ENCODE measurements around the gene BTG2. TPM values are rescaled to one million over a fixed set of nuclear protein-coding genes. Genes with fewer than 3 reads are reported as not detected.
A peak's percentile ranks its signal among the peaks of the same experiment; 100 is the strongest.

BTG2 gene
- total RNA-seq, 1 experiment from 2014 or later = 4.7 TPM

GRCh38 chr1:203274603-203275381 is 30.5 kb upstream of the BTG2 start:
- in situ Hi-C loops (cut with HindIII; ENCODE audit: low pct_unique_long_range_greater_than_20kb, low sequenced_read_pairs) = no loop called here

GRCh38 chr1:203275656-203276272 is 29.6 kb upstream of the BTG2 start:
- in situ Hi-C loops (cut with HindIII; ENCODE audit: low pct_unique_long_range_greater_than_20kb, low sequenced_read_pairs) = no loop called here
- no peak for DNase-seq (ENCODE audit: low read depth, low spot score)

More at GRCh38 chr1:203274603-203275381, 30.5 kb upstream of the BTG2 start:
- DNase-seq (ENCODE audit: low read depth, low spot score) = no peak

- in situ Hi-C loops (cut with HindIII; ENCODE audit: low pct_unique_long_range_greater_than_20kb, low sequenced_read_pairs) = no loop called here
- no peak for DNase-seq (ENCODE audit: low read depth, low spot score)
Measured at GRCh38 chr1:203276408-203276807, 28.9 kb upstream of the BTG2 start.

- in situ Hi-C loops (cut with HindIII; ENCODE audit: low pct_unique_long_range_greater_than_20kb, low sequenced_read_pairs) = no loop called here
- no peak for DNase-seq (ENCODE audit: low read depth, low spot score)
Measured at GRCh38 chr1:203276916-203277545, 28.3 kb upstream of the BTG2 start.

- DNase-seq (ENCODE audit: low read depth, low spot score) = peak; percentile 79
- in situ Hi-C loops (cut with HindIII; ENCODE audit: low pct_unique_long_range_greater_than_20kb, low sequenced_read_pairs) = no loop called here
Measured at GRCh38 chr1:203278082-203278884, 27.0 kb upstream of the BTG2 start.

- in situ Hi-C loops (cut with HindIII; ENCODE audit: low pct_unique_long_range_greater_than_20kb, low sequenced_read_pairs) = no loop called here
- DNase-seq (ENCODE audit: low read depth, low spot score) = no peak
Measured at GRCh38 chr1:203278885-203279406, 26.4 kb upstream of the BTG2 start.

- in situ Hi-C loops (cut with HindIII; ENCODE audit: low pct_unique_long_range_greater_than_20kb, low sequenced_read_pairs) = no loop called here
- DNase-seq (ENCODE audit: low read depth, low spot score) = no peak
Measured at GRCh38 chr1:203280061-203280460, 25.3 kb upstream of the BTG2 start.

- no peak for DNase-seq (ENCODE audit: low read depth, low spot score)
Measured at GRCh38 chr1:203281033-203281432, 24.3 kb upstream of the BTG2 start.

GRCh38 chr1:203281851-203282661 is 23.3 kb upstream of the BTG2 start:
- DNase-seq (ENCODE audit: low read depth, low spot score) = no peak
- in situ Hi-C loops (cut with HindIII; ENCODE audit: low pct_unique_long_range_greater_than_20kb, low sequenced_read_pairs) = no loop called here

More at GRCh38 chr1:203281033-203281432, 24.3 kb upstream of the BTG2 start:
- in situ Hi-C loops (cut with HindIII; ENCODE audit: low pct_unique_long_range_greater_than_20kb, low sequenced_read_pairs) = no loop called here

- no peak for DNase-seq (ENCODE audit: low read depth, low spot score)
- in situ Hi-C loops (cut with HindIII; ENCODE audit: low pct_unique_long_range_greater_than_20kb, low sequenced_read_pairs) = no loop called here
Measured at GRCh38 chr1:203282720-203283542, 22.4 kb upstream of the BTG2 start.

GRCh38 chr1:203283597-203283996 is 21.7 kb upstream of the BTG2 start:
- in situ Hi-C loops (cut with HindIII; ENCODE audit: low pct_unique_long_range_greater_than_20kb, low sequenced_read_pairs) = no loop called here
- no peak for DNase-seq (ENCODE audit: low read depth, low spot score)

GRCh38 chr1:203284411-203285123 is 20.8 kb upstream of the BTG2 start:
- in situ Hi-C loops (cut with HindIII; ENCODE audit: low pct_unique_long_range_greater_than_20kb, low sequenced_read_pairs) = no loop called here
- no peak for DNase-seq (ENCODE audit: low read depth, low spot score)

- in situ Hi-C loops (cut with HindIII; ENCODE audit: low pct_unique_long_range_greater_than_20kb, low sequenced_read_pairs) = no loop called here
- no peak for DNase-seq (ENCODE audit: low read depth, low spot score)
Measured at GRCh38 chr1:203286161-203286984, 18.9 kb upstream of the BTG2 start.

- no peak for DNase-seq (ENCODE audit: low read depth, low spot score)
- in situ Hi-C loops (cut with HindIII; ENCODE audit: low pct_unique_long_range_greater_than_20kb, low sequenced_read_pairs) = no loop called here
Measured at GRCh38 chr1:203287109-203287893, 18.0 kb upstream of the BTG2 start.
